Hematopoietic multipotent progenitor cell (in vitro differentiated cells): ENCODE measurements around the gene RHO. TPM values are rescaled to one million over a fixed set of nuclear protein-coding genes. Genes with fewer than 3 reads are reported as not detected.
"Not testable (repeated sequence)": the region's sequence is repeated elsewhere in the genome, so short reads cannot be mapped to it uniquely, and the experiment has no call there.

Experiments used
- DNase-seq, 3 donors: peaks; one replicate each; pipeline ENCODE4 v3.0.0-alpha.2; 2011 to 2015; ENCODE audit warnings: low read depth in 2 of 3, low spot score in 2 of 3
- total RNA-seq: library from RNA; depleted of rRNA; stranded (reverse); fragments of >200 nt; gene quantifications from one replicate; pipeline ENCODE4 v1.2.3, GENCODE V29; 2012

Gene RHO
- total RNA-seq, 1 donor: under 0.01 TPM

DNA sequence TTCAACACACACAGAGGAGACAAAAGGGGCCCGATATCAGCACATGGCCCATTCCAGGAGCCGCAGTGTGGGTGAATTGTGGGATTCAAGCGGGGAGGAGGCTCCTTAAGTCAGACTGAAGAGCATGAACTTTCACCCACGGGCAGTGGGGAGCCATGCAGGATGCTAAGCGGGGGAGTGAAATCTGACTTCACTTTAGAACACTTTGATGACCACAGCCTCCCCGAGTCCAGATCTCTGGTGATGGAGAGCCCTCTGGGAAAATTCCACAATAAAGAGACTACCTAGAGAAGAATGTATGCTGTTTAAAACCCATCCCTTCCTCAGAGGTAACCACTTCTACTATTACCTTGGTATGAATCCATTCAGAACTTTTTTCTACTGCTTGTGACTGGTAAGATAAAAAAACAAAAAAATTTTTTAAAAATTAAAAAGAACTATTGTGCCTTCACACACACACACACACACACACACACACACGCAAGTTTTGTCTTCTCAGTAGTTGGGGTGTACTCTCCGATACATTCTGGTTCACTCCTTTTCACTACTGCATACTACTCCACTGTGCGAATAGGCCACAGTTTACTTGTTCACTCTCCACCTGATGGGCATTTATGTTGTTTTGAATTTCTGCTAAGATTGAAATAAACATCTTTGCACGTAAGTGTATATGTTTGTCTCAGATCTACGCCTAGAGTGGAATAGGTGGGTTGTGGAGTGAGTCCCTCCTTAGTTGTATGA is 12.5 kb downstream of the RHO start:
- DNase-seq: no peak

DNA sequence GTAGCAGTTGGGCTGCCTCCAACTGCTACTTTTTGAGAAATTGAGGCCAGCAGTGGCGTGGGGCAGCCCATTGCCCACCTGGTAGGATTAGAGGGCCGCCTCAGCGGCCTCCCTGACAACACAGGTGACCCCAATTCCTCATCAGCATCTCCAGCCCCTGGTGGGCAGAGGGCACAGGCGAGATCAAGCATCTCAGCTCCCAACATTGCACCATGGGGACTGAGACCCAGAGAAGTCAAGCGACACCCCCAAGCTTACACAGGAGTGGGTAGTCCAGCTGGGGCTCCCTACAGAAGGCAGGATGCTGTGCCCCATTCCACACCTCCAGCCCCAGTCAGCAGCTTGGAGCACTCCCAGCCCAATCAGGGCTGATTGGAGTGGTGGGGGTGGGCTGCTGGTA is 14.3 kb downstream of the RHO start:
- no peak for DNase-seq

DNA sequence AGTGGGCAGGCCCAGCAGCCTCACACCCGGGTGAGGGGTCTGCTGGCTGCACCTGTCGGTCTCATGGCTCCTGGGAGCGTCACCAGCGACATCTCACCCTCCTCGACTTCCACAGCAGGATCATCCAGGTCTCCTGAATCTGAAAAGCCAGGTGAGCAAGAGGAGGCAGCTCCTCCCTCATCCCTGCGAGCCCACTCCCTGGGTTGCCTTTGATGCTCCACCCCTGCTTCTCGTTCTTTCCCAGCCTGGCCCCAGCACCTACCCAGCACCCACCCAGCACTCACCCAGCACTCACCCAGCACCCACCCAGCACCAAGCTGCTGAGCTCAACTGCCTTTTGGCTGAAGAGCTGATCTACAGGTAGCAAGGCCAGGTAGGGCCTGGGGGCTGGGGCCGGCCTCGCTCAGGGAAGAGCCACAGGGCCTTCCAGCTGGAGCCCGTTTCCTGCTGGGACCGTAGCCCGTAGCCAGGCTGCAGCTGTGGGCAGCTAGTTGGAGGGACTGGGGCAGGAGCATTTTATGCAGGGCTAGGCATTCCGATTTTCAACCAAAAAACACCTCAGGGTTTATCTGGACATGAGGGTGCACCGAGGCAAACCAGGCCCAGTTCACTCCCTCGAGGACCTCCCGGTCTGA is 14.8 kb downstream of the RHO start, which contains the start of gene H1-8:
Gene H1-8 (plus strand): TSS at position 20 of the 635 bp plus-strand sequence. CDS start 44 bp downstream, at position 64.
- DNase-seq: no peak

DNA sequence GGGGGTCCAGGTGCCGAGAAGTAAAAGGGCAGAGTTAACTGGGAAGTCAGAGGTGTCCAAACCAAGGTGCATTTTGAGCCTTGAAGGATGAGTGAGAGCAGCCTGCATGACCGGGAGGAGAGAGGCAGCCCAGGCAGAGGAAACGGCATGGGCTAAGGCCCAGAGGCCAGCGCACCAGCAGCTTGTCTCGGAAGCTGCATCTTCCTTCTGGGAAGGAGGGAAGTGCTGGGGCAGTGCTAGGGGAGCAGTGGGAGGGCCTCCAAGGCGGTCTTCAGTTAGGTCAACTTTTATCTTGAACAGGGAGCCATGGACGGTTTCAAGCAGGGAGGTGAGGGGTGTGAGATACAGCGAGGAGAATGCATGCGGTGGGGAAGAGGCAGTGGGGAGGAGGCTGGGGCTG is 15.6 kb downstream of the RHO start:
- no peak for DNase-seq

DNA sequence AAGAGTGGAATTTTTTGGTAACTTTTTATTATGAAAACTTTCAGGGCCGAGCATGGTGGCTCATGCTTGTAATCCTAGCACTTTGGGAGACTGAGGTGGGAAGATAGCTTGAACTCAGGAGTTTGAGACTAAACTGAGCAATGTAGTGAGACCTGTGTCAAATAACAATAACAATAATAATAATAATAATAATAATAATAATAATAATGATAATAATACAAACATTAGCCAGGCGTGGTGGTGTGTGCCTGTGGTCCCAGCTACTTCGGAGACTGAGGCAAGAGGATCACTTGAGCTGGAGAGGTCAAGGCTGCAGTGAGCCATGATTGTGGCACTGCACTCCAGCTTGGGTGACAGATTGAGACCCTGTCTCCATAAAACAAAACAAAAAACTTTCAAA is 17.5 kb downstream of the RHO start:
- not testable (repeated sequence) for DNase-seq

DNA sequence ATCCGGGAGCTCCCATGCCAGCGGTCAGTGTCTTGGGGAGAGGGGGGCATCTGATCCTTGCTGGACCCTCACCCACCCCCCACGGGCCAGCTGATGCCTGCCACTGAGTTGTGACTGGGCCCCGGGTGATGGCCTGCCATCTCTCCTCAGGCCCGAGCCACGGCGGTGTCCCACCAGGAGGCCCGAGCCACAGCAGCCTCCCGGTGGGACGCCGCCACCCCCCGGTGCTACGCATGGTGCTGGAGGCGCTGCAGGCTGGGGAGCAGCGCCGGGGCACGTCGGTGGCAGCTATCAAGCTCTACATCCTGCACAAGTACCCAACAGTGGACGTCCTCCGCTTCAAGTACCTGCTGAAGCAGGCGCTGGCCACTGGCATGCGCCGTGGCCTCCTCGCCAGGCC is 18.8 kb downstream of the RHO start:
- DNase-seq: no peak

DNA sequence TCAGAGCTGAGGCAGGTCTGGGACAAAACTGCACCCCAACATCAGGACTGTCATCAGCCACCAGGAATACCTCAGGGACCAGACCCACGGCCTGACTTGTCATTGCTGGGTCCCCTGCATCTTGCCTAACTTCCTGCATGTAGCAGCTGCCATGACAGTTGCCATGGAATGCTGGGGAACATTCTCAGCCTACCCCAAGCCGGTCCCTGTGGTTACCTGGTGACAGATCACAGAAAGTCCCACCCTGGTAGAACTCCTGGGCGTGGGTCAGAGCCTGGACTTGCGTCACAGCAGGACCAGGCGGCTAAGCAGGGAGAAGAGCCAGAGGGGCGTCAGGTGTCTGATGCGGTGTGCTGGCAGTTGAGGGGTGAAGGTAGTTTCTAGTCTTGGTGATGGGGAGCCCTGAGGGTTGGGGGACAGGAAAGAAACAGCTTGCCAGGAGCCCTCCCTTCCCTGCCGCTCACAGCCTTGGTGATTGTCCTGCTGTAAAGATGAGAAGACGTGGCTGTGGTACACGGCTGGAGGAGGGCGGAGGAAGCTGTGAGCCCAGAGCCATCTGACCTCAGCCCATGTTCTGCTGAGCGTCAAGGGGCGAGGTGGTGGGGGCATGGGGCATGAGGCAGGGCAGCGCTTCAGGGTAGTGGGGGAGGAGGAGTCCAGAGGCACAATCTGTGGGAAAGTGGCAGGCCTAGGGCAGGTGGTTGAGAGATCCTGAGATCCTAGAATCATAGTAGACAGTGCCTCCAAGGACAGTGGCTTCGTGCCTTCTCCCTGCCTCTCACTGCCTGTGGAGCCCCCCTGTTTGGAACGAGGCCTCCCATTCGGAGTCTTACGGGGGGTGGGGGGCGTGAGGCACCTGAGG is 19.9 kb downstream of the RHO start:
- DNase-seq: no peak

DNA sequence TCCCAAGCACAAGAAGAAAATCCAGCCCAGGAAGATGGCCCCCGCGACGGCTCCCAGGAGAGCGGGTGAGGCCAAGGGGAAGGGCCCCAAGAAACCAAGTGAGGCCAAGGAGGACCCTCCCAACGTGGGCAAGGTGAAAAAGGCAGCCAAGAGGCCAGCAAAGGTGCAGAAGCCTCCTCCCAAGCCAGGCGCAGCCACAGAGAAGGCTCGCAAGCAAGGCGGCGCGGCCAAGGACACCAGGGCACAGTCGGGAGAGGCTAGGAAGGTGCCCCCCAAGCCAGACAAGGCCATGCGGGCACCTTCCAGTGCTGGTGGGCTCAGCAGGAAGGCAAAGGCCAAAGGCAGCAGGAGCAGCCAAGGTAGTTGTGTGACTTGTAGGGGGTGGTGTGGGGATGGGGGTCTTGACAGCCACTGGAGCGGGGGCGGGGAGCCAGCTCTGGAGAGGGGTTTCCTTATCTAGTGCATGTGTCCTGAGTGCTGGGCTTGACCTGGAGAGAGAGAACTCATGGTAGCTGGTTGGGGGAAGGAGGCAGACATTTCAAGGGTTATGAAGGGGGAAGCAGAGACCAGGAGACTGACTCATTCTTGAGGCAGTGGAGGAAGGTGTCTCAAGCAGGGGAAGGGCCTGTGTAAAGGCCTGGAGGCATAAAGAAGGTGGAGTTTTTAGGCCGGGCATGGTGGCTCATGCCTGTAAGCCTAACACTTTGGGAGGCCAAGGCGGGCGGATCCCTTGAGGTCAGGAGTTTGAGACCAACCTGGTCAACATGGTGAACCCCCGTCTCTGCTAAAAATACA is 20.8 kb downstream of the RHO start:
- peak in 2 of 3 donors; percentile 20 to 25 for DNase-seq

DNA sequence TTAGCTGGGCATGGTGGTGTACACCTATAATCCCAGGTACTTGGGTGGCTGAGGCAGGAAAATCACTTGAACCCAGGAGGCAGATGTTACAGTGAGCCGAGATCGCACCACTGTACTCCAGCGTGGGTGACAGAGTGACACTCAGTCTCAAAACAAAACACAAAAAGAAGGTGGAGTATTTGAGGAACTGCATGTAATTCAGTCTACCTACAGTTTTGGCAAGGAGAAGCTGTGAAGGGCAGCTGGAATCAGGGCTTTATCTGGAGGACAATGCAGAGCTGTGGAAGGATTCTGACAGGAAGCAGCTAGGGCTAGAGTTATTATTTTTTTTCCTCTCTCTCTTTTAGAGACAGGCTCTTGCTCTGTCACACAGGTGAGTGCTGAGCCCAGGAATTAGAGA is 21.4 kb downstream of the RHO start:
- DNase-seq: peak in 1 of 3 donors; percentile 21

DNA sequence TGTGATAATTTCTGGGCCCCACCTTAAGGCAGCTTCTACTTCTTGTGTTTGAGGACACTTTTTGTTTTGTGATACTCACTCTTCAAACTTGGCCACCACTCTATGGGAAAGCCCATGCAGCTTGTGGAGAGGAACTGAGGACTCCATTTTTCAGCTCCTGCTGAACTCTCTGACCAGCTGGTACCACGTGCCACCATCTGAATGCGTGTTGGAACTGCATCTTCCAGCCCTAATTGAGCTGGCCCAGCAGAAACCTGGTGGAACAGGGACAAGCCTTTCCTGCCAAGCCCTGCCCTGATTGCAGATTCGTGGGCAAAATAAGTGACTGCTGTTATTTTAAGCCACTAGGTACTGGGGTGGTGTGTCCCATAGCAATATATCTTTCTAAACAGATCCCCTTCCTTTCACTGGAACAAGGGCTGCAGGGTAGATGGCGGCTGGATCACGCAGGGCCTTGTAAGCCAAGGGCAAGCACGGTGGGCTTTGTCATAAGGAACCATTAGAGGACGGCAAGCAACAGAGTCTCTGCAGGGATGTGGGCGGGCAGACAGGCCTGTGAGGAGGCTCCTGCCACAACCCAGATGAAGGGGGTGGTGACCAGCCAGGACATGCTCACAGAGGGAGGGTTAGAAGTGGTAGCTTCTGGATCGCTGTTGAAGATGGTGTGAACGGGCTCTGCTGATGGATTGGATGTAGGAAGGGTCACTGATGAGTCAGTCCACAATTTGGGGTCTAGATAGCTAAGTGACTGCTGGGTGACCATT is 24.0 kb downstream of the RHO start:
- no peak for DNase-seq

DNA sequence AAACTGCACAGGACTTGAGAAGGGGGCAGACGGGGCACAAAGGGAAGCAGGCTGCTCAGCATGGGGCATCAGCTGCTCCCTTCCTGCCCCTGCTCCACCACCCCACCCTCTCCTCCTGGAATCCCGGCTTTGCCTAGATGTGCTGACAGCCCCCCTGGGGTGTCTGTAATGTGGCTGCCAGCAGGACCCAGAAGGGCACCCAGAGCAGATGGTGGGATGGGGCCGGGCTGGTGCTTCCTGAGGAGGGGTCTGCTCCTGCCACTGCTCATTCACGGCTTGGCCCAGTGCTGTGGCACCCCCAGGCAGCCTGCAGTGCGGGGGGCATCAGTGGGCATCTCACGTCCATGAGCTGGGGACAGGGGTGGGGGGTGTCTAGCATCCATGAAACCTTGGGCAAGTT is 24.7 kb downstream of the RHO start:
- DNase-seq: no peak

DNA sequence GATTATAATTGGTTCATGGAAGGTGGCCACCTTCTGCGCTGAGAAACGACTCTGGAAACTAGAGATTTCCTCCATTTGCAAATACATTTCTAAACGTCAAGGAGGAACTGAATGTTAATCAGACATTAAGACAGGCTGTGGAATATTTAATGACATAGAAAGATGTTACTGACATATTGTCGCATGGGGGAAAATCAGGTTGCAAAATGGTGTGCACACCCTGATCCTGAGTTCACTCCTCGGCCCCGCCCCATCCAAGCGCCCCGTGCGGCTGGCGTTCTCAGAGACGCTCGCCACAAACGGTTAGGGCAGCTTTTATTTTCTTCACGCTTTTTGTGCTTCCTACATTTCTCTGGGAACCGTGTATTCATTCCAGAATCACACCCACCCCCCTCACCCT is 25.3 kb downstream of the RHO start:
- DNase-seq: peak in 2 of 3 donors; percentile 12 to 41

DNA sequence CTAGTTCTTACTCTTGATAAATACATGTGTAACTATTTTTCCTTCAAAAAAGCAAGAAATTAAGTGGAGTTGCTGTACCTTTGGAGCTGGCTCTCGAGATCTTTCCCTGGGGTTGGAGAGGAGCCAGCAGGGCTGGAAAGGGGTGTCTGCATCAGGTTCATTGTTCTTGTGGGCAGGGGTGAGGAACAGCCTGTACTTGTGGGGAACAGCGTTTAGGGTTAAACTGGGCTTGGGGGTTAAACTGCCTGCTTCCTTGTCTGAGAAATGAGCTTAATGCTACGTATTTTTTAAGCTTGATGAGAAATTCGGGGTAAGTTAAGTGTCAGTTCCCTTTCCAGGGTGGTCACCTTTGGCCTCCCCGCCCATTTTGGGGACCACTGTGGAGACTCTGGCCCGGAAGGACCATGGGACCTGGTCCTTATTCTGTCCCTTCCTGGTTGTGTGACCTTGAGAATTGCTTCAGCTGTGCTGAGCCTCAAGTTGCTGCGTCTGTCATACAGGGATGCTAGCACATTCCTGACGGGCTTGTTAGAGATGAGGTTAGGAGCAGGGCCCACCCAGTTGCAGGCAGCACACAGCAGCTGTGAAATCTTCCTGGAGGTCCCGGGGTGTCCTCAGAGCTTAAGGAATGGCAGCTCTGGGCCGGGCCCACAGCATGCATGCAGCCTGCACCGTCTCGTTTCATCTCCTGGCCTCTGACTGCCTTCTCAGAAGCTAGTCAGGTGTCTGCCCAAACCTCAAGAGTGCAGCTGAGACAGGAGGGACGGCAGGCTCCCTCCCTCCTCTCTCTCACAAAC is 26.1 kb downstream of the RHO start:
- DNase-seq: peak in 1 of 3 donors; percentile 14

DNA sequence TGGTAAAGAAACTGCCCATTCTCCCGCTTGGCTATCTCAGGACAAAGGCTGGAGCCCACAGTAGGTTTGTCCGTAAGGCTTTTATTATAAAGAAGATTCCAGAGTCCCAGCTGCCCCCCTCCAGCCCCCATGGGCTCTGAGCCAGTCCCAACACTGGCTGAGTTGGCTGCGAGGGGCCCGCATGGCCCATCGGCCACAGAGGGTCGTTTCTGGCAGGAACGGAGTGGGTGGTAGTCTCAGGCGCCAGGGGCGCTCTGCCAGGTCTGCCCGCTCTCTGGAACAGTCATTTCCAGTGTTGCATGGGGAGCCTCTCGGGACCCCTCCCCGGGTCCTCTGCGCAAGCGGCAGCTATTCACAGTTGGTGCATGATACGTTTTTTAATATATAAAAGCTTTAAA is 26.7 kb downstream of the RHO start:
- DNase-seq: no peak

DNA sequence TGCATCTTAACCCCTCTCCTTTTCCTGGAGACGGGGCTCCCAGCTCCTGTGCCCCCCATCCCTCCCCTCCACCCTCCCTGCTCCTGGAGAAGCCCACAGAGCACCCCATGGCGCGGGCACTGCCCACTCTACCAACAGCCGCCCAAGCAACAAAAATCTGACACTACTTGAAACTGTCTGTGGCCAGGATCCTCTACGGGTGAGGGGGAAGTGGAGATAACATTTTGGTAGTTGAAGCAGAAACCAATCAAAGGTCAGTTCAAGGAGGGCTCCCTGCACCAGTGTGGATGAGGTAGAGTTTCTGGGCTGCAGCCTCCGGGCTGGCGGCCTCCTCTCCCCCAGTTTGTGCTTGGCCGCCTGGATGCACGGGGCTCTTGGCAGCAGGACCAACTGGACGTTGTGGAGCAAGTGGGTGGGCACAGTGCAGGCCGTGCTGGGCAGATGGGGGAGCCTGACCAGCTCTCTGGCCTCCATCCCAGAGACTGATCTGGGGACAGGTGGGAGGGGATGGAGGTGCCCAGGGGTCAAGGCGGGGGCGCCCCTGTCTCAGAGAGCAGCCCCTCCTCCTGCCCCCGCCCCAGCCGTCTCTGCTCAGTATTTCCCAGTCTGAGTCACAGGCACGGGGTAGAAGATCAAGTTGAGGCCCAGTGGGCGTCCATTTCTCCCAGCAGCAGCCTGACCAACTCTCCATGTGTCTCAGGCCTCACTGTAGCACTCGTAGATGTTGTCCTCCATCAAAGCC is 27.3 kb downstream of the RHO start:
- no peak for DNase-seq

DNA sequence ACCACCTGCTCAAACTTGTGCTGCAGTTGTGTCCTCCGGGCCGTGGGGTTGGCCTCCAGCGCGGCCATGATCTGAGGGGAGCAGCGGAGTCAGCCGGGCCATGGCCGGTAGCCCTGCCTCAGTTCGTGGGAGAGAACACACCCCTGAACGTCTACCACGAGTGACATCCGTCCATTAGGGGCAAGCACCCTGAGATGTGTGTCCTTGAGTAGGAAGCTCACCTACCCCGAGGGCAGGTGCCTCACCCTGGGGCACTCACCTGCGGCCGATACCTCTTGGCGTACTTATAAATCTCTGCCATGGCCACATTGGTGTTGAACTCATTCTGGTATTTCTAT is 27.9 kb downstream of the RHO start:
- no peak for DNase-seq

DNA sequence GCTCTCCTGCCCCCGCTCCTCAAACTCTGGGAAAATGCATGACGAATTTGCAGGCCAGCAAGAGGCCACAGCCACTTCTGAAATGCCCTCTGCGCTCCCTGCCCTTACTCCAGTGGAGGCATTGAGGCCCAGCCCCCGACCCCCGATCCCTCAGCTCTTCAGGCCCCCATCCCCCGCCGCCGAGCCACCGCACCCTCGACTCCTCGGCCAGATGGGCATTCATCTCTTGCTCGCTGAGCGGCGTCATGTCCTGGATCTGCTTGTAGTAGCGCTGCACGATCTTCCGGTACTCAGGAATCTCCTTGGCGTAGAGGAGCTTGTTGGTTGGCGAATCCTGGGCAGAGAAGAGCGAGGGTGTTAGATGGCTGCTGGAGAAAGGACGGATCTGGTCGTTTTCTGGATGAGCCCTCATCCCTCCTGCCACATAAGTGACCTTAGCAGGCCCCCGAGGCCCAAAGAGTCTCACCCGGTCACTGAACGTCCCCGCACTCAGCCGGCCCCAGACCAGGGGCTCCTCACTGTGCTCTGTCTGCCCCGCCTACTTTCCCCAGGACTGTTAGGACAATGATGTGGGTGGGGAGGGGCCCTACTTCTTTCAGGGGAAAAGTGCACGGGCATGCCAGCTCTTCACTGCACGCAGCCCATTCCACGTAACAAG is 28.6 kb downstream of the RHO start:
- DNase-seq: no peak

DNA sequence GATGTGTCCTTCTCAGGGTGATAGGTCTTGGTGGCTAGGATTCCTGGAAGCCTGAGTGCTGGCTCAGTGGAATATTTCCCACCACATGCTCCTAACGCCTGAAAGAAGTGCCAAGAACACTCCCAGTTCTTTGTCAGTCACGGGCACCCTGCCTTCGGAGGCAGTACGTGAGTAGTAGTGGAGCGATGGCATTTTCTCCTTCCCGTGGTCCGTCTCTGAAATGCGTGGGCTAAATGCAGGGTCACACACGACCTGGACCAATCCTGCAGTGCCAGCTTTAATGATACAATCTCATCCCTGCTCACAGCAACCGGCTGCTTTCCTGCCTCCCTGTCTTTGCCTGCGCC is 29.1 kb downstream of the RHO start:
- no peak for DNase-seq
